Tibial nerve (tissue), 4 donors: ENCODE results near the gene FBXL7.

Experiments used
- CTCF ChIP-seq, 5 experiments: fragments of 200-600 bp in 3 of 5; fragments of 450-650 bp in 2 of 5; sonication (generic) in 3 of 5; IDR thresholded peaks; one replicate each; pipeline ENCODE4 v1.5.1; 2016 to 2019; ENCODE audit warnings: antibody characterized with exemption in 5 of 5, mild to moderate bottlenecking in 3 of 5, moderate library complexity in 2 of 5
- EP300 ChIP-seq, 2 donors: sonication (generic); formaldehyde crosslinking; IDR thresholded peaks; one replicate each; pipeline ENCODE4 v1.6.1; 2017; ENCODE audit warnings: antibody characterized with exemption in 2 of 2, mild to moderate bottlenecking in 1 of 2
- POLR2A ChIP-seq, 2 donors: fragments of 450-650 bp; IDR thresholded peaks; one replicate each; pipeline ENCODE4 v1.6.1; 2017; ENCODE audit warnings: antibody characterized with exemption in 2 of 2, mild to moderate bottlenecking in 2 of 2, moderate library complexity in 2 of 2

DNA sequence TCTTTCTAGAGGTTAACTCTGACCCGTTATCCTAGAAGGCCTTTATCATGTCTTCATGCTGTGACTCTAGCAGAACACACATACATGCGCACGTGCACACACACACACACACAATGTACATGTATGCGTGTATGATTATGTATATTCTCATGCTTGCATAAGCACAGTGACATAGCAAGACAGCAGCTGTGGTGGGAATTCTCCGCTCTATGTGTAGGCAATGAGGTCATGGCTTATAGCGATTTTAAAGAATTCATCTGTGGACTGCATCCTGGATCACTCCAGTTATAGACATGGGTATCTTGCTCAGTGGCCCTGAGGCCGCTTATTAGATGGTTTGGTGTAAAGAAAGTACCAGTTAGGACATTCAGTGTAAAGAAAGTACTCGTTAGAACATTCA lies 106.2 kb downstream of the FBXL7 start:
- no peak for TF ChIP-seq CTCF (IDR thresholded peaks at IDR 0.05)
- no peak for TF ChIP-seq EP300 (IDR thresholded peaks at IDR 0.05)
- no peak for TF ChIP-seq POLR2A (IDR thresholded peaks at IDR 0.05)
